T-helper 2 cell (primary cell): ENCODE results near the gene SNW1.
"Not testable (repeated sequence)": the region's sequence is repeated elsewhere in the genome, so short reads cannot be mapped to it uniquely, and the experiment has no call there.

ENCODE experiments used
- DNase-seq, 5 experiments: peaks; one replicate each; pipeline versions ENCODE4 v3.0.0 to v3.0.0-alpha.2; 2012 to 2022
- total RNA-seq, 2 donors: gene quantifications; one replicate each; lab custom pipeline; 2026; lab: John Stamatoyannopoulos, UW

Gene SNW1
- total RNA-seq: 89.2 to 95.0 reads per million in 2 donors

DNA sequence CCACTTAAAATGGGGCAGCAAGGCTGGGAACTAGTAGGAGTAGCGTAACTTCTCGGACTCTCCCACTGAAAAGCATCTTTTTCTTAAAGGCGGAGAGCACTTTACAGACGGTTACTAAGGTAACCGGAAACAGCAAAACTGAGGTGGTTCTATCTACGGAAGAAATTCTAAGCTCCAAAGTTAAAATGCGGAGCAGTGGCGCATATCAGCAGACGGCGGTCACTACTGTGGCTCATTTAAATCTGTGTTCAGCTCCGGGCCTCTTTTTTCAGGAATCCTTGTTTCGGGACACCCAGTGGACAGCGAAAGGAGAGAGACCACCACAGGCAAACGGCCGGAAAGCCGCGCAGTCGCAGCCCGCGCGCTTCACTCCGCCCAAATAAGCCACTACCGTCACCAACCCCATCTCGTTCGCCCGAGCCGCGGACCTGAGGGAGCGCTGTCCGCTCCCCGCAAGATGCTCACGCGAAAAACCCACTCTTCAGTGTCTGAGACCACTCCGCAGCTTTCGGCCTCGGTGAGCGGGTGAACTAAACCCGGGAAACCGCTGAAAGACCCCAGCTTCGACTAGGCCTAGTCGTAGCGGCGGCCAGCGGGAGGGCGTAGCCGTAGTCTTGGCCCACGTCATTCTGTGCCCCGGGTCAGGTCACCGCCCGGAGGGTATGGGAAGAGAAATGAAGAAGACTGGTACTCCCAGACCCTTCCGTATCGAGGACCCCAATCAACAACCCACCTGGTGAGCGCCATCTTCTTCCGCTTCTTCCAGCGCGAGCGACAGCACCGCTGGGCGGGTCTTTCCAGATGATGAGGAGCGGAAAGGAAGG is at the start of gene SNW1:
TSS of gene SNW1 (minus strand) at position 776 of the 824 bp plus-strand sequence. CDS start at position 747, 29 bp downstream.
- peak; percentile 55 to 88 (median 84) for DNase-seq

DNA sequence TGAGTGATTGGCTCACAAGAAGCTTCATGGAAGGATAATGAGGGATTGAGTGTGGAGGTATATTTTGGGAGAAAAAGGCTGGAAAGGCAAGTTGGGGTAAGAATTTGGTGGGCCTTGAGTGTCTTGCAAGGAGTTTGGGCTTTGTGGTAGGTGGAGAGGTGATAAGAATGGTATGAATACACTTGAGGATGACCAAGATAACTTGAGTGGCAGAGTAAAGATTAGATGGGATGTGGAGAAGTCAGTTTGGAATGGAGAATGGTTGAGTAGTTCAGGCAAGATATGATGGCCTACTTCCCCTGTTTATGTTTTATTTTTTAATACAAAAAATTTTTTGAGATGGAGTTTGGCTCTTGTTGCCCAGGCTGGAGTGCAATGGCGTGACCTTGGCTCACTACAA is 48.1 kb upstream of the SNW1 start:
- DNase-seq: no peak

DNA sequence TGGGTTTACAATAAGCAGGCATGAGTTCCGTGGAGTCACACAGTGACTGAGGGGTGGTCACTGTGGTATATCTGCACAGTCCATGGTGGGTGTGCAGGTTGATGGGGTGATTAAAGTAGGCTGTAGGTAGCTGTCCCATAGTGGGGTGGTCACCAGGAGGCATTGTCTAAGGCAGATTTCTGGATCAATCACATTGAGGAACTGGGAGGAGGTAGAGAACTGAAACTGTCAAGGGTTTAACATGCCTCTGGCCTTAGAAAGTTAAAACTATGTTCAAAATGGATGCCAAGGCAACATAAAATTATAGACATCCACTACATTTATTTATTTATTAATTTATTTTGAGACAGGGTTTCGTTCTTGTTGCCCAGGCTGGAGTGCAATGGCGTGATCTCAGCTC is 47.3 kb upstream of the SNW1 start:
- DNase-seq: no peak

DNA sequence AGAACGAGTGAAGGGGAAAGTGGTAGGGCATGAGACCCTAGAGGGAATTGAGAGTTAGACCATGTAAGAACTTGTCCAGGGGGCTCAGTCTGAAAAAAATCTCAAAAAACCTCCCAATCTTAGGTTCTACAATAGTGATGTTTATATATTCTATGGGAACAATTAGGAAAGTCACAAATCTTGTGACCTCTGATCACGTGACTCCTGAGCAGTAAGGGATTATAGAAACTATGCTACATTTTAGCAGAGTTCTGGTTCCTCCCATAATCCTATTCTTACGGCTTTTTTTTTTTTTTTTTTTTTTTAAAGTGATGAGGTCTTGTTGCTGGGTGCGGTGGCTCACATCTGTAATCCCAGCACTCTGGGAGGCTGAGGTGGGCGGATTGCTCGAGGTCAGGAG is 44.8 kb upstream of the SNW1 start:
- no peak for DNase-seq

DNA sequence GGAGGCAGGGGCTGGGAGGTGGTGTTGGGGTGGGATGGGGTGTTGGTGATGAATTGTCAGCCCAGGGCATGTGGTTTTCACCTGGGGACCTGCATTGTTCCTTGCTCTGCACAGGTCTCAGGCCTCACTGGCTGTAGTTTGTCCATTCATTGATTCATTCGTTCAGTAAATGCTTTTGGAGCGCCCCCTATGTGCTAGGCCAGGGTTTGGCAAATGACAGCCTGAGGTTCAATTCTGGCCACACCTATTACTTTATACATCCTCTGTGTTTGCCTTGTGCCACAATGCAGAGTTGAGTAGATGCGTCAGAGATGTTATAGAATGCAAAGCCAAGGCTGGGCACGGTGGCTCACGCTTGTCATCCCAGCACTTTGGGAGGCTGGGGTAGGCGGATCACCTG is 43.6 kb upstream of the SNW1 start:
- DNase-seq: peak in 1 of 5 experiments; percentile 48

DNA sequence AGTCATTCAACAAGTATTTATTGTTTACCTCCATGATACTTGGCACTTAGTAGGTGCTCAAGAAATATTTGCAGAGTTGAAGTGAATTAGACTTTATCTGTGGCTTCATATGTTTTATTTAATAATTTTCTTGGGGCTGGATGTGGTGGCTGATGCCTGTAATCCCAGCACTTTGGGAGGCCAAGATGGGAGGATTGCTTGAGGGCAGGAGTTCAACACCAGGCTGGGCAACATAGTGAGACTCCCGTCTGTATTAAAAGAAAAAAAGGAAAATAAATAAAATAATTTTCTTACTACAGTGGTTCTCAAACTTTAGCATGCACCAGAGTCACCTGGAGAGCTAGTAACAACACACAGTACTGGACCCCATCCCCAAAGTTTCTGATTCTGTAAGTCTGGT is 39.9 kb upstream of the SNW1 start:
- DNase-seq: no peak

DNA sequence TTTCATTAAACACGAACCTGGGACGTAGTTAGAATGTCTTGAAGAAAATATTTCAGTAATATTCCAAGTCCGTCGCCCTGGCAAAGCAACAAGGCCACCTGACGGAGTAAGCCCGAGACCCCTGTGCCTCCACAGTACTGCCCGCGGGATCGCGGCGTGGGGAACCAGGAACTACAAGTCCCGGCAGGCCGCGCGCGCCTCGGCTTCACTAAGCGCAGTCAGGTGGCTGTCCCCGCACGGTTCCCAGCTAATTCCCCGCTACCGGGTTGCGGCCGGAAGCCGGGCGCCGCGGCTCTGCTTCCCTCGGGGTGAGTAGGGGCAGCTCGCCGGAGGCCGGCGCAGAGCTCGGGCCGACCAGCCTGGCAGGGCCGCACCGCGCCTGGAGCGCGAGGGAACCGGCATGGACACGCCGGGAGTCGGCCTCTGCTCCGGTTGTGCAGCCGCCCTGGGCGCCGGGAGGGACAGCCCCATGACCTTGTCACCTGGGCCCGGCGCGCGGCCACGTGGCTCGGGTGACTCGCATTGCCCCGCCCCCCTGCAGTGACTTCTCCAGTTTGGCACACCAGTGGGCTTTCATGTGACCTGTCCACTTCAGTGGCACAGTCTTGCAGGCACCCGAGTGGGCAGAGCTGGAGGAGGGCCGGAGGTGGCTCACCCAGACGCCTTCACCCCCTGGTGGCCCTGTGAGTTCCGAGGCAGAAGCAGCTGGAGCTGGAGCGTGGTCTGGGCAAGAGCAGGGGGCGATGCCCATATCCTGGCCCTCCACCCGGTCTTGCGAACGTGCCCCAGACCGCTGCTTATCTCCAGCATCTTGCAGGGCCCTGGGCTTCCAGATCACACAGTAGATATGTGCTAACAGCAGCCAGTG is 39.1 kb upstream of the SNW1 start, which contains the start of gene ADCK1:
TSS of gene ADCK1 (plus strand) at position 247 of the 868 bp plus-strand sequence. CDS start 18,870 bp downstream, outside the sequence.
- DNase-seq: peak; percentile 63 to 85 (median 77)

DNA sequence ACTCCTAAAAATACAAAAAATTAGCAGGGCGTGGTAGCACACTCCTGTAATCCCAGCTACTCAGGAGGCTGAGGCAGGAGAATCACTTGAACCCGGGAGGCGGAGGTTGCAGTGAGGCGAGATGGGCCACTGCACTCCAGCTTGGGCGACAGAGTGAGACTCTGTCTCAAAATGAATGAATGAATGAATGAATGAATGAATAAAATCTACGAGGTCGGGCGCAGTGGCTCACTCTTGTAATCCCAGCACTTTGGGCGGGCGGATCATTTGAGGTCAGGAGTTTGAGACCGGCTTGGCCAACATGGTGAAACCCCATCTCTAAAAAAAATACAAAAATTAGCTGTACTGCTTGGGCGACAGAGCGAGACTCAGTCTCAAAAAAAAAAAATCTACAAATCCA is 38.5 kb upstream of the SNW1 start:
- not testable (repeated sequence) for DNase-seq

DNA sequence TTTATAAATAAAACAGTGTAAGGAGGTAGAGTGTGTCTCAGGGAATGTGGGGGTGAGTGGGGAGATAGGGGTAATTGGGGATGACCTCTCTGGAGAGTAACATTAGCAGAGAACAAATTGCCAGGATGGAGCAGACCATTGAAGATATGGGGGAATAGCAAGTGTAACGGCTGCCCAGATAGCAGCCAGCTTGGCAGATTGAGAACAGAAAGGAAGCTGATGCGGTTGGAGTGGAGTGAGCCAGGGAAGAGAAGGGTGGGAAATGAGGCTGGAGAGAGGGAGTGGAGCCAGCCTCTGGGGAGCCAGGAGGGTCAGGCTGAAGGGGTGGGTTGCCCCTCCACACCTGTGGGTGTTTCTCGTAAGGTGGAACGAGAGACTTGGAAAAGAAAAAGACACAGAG is 33.4 kb upstream of the SNW1 start:
- DNase-seq: no peak

DNA sequence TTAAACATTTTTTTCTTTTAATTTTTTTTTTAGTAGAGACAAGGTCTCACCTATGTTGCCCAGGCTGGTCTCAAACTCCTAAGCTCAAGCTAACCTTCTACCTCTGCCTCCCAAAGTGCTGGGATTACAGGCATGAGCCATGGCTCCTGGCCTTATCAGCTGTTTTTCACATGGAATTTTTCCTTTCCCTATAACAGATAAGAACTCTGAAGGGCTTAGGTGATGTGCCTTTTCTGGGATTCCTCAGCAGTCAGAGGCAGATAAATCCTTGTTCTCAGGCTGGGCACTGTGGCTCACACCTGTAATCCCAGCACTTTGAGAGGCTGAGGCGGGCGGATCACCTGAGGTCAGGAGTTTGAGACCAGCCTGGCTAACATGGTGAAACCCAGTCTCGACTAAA is 32.3 kb upstream of the SNW1 start:
- not testable (repeated sequence) for DNase-seq

DNA sequence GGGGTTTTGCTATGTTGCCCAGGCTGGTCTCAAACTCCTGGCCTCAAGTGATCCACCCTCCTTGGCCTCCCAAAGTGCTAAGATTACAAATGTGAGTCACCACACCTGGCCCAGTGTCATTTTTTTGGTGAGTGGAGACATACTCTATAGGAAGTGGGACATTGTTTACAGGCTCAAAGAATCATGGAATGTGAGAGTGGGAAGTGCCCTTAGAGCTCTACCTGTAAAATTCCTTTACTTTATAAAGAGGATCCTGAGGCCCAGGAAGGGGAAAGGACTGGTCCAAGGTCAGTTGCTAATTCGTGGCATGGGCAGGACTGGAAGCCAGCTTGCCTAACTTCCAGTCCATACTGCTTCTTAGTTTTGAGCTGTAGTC is 30.3 kb upstream of the SNW1 start:
- DNase-seq: no peak

DNA sequence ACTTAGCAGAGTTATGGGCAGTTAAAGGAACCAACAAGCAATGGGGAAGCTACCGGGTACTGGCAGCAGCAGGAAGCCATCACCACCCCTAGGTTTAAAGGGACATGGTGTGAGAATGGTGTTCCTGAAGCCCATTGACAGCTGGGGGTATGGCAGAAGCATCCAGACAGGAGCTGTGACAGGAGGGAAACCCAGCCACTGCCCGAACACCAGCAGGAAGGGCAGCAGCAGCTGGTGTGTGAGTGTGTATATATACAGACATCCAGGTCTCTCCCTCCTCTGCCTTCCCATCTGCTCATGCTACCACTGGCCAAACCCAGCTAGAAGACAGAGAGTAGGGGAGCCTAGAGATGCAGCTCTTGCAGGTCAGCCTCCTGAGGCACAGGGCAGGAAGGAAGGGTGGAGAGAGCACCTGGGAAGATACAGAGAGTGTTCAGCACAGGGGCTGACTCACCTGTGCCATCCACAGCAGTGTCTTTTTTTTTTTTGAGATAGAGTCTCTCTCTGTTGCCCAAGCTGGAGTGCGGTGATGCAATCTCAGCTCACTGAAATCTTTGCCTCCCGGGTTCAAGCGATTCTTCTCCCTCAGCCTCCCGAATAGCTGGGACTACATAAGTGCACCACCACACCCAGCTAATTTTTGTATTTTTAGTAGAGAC is 29.7 kb upstream of the SNW1 start:
- no peak for DNase-seq

DNA sequence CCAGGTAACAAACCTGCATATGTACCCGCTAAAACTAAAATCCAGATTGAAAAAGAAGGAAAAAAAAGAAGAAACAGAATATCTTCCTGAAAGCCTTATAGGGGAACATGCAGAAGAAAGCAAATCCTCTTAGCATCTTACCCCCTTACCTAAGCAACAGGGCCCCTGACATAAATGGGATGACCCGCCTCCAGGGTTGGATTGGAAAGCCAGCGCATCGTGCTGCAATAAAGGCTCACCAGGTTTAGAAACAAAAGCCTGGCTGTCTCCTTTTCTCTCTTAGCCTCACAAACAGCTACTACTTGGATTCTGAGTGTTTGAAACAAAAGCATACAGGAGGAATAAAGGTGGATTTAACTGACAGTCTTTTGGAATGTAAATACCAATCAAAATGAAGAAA is 25.2 kb upstream of the SNW1 start:
- no peak for DNase-seq

DNA sequence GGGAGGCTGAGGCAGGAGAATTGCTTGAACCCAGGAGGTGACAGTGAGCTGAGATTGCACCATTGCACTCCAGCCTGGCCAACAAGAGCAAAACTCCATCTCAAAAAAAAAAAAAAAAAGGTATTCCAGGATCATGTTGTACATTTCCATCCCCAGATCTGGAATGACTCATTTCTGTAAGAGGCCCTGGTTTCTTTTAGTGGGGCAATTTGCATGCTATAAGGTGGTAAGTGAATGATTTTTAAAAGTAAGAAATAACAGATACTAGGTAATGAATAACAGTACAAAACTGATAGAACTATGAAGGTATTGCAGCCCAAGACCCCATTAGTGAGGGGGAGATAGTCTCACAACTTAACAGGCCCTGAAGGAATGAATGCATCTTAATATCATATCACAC is 21.2 kb upstream of the SNW1 start:
- DNase-seq: no peak

DNA sequence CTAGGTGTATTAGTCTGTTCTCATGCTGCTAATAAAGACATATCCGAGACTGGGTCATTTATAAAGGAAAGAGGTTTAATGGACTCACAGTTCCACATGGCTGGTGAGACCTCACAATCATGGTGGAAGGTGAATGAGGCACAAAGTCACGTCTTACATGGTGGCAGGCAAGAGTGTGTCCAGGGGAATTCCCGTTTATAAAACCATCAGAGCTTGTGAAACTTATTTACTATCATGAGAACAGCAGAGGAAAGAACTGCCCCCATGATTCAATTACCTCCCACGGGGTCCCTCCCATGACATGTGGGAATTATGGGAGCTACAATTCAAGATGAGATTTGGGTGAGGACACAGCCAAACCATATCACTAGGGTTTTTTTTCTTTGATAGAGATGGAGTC is 13.0 kb upstream of the SNW1 start:
- DNase-seq: not testable (repeated sequence)

DNA sequence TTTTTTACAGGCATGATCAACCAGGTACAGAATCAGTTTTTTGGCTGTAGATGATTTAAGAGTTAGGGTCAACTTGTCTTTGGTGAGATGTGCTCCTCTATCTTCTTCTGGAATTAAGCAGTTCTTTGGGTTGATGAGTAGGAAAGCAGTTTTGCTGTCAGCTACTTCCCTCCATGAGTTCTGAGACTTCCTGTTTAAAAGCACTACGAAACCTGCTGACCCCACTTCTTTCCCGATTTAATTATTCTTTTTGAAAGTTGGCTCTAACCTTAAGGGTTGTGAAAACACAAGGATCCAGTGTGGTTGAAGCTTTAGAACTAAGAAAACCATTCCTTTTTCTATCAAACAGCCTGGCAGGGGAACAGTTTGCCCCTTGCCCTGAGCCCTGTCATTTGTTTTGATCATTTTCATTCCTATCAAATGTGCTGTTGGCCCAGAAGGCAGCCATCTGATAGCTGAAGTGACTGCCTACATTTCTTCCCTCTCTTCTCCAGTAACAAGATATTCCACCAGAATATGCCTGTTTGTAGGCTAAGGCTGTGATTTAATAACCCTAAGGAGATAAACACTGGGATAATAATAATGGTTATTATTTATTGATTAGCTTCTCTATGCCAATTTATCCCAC is 7.6 kb upstream of the SNW1 start:
- DNase-seq: not testable (repeated sequence)

DNA sequence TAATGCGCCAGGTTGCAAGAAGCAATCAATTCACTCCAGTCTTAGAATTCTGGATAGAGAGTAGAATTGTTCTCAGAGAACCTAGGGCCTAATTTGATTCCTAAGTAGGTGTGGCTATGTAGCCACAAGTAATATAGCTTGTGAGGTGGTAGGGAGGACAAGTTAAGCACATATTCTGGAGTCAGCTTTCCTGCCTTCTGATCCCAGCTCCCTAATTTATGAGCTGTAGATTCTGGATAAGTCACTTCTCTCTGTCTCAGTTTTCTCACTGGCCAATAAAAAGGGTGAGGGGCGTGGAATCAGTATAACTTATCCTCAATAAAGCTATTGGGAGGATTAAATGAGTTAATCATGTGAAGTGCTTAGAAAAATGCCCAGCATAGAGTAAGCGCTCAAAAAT is 3.0 kb upstream of the SNW1 start:
- no peak for DNase-seq

DNA sequence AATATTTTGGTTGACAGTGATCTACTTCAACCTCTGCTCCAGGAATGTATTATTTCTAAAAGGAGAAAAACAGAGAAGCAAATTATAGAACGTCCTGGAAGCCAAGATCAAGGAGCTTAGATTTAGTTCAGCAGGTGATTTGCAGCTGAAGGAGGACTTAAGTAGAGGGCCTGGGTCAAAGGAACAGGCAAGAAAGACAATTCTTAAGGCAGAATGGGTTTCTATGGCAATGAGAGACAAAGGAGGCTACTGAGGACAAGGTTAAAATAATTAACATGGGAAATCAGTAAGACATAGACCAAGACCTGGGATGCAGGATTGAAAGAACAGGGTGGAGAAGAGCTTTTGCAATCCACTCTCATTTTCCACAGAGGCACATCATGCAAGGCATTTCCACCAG is 2.4 kb upstream of the SNW1 start:
- DNase-seq: no peak

DNA sequence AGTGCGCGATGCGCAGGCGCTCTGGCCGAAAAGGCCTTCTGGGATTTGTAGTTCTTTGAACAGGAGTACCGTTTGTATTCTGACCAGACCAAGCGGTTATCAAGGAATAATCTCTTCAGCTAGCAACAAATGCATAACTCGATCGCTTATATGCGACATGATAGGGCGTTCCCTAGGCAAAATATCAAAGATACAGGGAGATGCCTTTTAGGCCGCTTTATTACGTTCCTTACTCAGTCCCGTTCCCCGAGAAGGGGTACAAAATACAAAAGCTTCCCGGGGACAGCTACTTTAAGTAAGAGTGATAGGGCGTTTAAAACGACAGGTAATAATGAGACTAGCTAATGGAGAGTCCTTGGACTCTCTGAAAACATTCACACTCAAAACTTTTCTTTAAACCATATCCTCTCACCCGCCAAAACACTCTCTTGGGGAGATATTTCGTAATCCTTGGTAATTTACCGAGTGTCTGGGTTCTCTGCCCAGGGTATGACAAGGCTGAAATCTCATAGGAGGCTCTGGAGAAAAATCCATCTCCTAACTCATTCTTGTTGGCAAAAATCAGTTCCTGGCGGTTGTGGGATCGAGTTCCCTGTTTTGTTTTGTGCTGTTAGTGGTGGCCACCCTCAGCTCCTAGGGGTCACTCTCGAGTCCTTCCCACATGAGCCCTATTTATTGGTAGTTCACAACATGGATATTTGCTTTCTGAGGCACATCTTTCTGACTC is 412 bp upstream of the SNW1 start:
- DNase-seq: peak in 1 of 5 experiments; percentile 97

DNA sequence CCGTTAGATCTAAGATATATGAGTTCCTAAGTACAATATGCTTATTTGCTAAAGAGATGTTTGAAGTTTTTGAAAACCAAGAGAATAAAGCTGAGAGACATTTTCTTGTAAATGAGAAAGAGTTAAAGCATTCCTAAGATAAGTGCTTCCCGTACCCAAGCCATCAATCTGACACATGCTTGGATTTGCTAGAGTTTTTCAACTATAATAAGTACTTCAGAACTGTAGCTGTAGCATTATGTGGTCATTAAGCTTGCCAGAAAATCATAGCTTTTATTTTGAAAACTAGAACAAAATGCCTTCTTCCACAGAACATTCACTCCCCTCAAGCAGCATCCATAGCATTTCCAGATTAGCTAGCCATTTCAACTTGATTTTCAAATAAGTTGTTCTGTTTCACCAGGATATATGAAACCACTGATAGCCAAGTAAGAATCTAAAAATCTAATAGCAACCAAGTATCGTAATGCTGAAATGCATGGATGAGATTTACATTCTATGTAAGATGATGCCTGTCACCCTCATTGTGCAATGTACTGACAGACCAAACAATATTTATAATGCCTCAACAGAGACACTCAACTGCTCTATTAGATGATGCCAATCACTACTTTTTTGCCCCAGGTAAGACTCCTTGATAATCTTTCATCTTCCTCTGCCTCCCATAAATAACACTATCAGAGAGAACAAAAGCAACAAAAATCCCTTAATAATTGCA is 8.0 kb downstream of the SNW1 start:
- DNase-seq: no peak

DNA sequence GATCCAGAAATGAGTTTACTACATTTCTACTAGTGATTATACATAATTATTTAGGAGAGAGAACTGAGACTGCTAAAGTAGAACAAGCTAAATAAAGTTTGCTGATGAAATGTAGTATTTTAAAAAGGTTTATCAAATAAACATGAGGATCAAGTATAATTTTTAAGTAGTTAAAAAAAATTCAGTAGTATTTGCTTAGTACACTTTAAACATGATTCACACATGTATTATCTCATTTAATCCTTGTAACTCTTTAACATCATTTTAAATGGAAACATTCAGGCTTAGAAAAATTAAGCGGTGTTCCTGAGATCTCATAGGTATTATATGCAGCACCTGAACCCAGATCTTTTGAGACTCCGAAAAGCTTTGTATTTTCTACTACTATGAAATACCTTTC is 8.7 kb downstream of the SNW1 start:
- no peak for DNase-seq
